Measurements from ENCODE around the gene CTIF. TPM values are rescaled to one million over a fixed set of nuclear protein-coding genes. Genes with fewer than 3 reads are reported as not detected.

Gene CTIF
- total and polyA plus RNA-seq, 12 donors = 20.5 to 159 (median 57.0) TPM

DNA sequence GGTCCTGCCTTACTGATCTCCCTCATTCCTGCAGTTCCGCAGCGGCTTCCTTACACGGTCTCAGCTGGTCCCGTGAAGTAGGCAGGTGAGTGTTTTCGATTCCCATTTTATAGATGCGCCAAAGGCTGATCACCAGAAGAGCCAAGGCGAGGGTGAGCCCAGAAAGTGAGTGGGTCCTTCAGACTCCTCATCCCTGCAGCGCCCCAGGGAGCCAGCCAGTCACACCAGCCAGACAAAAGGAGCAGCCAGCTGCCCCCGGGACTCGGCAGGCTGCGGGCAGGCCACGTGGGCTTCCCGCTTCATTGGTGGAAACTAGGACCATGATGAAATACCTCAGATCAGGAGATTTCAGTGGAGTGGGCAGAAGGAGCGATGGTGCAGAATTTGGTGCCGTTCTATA is 326.0 kb downstream of the CTIF start:
- intact Hi-C loops (cut with DNase I) = no loop called here
- DNase-seq = no peak
- Histone ChIP-seq H3K9me3 (replicated peaks in 1 of 3) (no peaks in the 10 kb centered on the region), H3K27me3 (no peaks in the 10 kb centered on the region), H3K4me3 (no peak overlapping the region), H3K4me1 (replicated peaks in 1 of 2) (peaks cover 4 to 6% of the 10 kb centered on the region in 2 donors), H3K27ac (no peak overlapping the region), H3K36me3 (replicated peaks in 1 of 2) (no peaks in the 10 kb centered on the region)
- no peak for TF ChIP-seq POLR2A (IDR thresholded peaks at IDR 0.05)
- no peak for TF ChIP-seq CTCF (IDR thresholded peaks at IDR 0.05)
- 92 to 96% (median 96%) methylated on average over 15 of the region's 15 CpGs for WGBS, 4 donors

DNA sequence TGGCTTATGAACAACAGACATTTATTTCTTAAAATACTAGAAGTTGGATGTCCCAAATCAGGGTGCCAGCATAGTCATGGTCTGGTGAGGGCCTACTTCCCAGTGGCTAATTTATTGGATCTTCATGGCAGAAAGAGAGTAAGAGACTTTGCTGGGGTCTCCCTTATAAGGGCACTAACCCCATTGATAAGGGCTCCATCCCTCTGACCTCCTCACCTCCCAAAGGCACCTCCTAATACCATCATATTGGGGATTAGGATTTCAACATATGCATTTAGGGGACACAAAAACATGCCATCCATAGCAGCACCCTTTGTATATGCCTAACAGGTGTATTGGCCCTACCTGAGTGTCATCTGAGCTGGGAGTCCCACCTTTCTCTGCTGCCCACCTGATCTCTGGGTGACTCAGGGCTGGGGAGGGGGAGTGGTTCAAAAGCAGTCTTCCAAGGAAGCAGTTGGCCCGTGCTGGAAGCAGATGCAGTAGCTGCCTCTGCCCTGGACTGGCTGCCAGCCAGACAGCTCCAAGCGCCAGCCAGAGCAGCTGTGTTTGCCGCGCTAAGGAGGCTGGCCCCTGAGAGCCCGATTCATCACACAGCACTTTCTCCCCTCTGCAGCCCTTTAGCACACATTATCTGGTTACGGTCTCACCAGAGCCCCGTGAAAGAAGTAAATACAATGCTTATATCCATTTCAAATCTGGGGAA is 327.4 kb downstream of the CTIF start:
- 26 to 60% (median 45%) methylated on average over 3 to 7 of the region's 7 CpGs for WGBS, 4 donors
- H3K4me3 ChIP-seq = no peak overlapping the region
- DNase-seq = peak; percentile 57 to 86 (median 79)
- intact Hi-C loops (cut with DNase I) = no loop called here
- no peak for TF ChIP-seq CTCF (IDR thresholded peaks at IDR 0.05)
- TF ChIP-seq POLR2A (IDR thresholded peaks at IDR 0.05) = no peak
- H3K27ac ChIP-seq = no peak overlapping the region
- no peaks in the 10 kb centered on the region for H3K36me3 ChIP-seq (replicated peaks in 1 of 2)
- no peaks in the 10 kb centered on the region for H3K27me3 ChIP-seq
- H3K4me1 ChIP-seq (replicated peaks in 1 of 2) = no peaks in the 10 kb centered on the region
- H3K9me3 ChIP-seq (replicated peaks in 1 of 3) = no peaks in the 10 kb centered on the region

- Histone ChIP-seq H3K4me1 (replicated peaks in 1 of 2) (no peaks in the 10 kb centered on the region), H3K27me3 (no peaks in the 10 kb centered on the region), H3K4me3 (no peak overlapping the region), H3K9me3 (replicated peaks in 1 of 3) (no peaks in the 10 kb centered on the region), H3K27ac (no peak overlapping the region), H3K36me3 (replicated peaks in 1 of 2) (no peaks in the 10 kb centered on the region)
- intact Hi-C loops (cut with DNase I) = no loop called here
- WGBS, 4 donors = 80 to 95% (median 86%) methylated on average over 1 of the region's 1 CpG
- no peak for DNase-seq
- no peak for TF ChIP-seq POLR2A (IDR thresholded peaks at IDR 0.05)
Observed at GRCh38 chr18:48866856-48867255, 328.0 kb downstream of the CTIF start.

DNA sequence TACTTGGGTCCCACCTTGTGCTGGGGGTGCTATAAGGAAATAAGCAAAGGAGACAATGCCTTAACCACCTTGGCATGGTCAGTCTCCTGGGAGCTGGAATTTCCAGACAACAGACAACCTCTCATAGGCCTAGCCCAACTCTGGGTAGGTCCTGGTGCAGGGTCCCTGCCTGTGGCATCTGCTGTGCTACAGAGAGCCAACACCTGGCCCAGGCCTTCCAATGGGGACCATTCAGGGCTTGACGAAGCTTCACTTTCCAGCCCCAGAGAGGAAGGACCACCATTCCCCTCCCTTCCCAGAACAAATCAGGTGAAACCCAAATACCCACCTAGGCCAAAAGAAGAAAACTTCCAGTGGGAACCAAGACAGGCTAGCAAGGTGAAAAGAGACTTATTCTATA is 329.1 kb downstream of the CTIF start:
- Histone ChIP-seq H3K27ac (no peak overlapping the region), H3K36me3 (replicated peaks in 1 of 2) (no peaks in the 10 kb centered on the region), H3K4me1 (replicated peaks in 1 of 2) (peaks cover 8% of the 10 kb centered on the region in 2 donors), H3K27me3 (no peaks in the 10 kb centered on the region), H3K4me3 (no peak overlapping the region), H3K9me3 (replicated peaks in 1 of 3) (no peaks in the 10 kb centered on the region)
- intact Hi-C loops (cut with DNase I) = no loop called here
- 67 to 100% (median 99%) methylated on average over 1 of the region's 1 CpG for WGBS, 4 donors
- DNase-seq = no peak
- no peak for TF ChIP-seq CTCF (IDR thresholded peaks at IDR 0.05)
- no peak for TF ChIP-seq POLR2A (IDR thresholded peaks at IDR 0.05)
